ENCODE data around the gene IRF5.
"Not testable (repeated sequence)": the region's sequence is repeated elsewhere in the genome, so short reads cannot be mapped to it uniquely, and the experiment has no call there.

Gene IRF5

DNA sequence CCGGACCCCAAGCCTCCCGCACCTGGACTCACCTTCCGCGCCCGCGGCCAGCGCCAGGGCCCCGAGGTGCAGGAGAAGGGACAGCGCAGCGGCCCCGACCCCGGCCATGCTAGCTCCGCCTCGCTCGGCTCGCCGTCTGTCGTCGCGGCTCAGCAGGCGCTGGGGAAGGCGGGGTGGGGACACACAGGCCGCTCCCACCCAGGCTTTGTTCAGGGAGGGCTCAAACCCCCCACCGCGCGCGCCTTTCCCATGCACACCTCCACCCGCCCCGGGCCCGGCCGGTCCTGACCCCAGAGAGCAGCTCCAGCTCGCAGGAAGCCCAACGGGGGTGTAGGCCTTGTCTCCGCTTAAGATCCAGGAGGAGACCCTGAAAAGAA is 27.2 kb upstream of the IRF5 start, which contains the start of gene KCP:
Gene KCP (minus strand): TSS at position 141 of the 377 bp plus-strand sequence. CDS start 33 bp downstream, at position 108.
- Histone ChIP-seq H3K9me2 (replicated peaks; ENCODE audit: control insufficient read depth, low read length) (no peaks in the 10 kb centered on the region), H3K9me3 (ENCODE audit: control insufficient read depth, insufficient read depth, low read length) (no peaks in the 10 kb centered on the region), H3K27me3 (ENCODE audit: control insufficient read depth, low read length) (peaks cover 36% of the 10 kb centered on the region), H4K20me1 (ENCODE audit: control insufficient read depth, insufficient read depth, low read depth, low read length) (no peaks in the 10 kb centered on the region), H3K79me2 (ENCODE audit: control insufficient read depth, low read length) (no peaks in the 10 kb centered on the region), H3K4me1 (ENCODE audit: control insufficient read depth, low read length) (no peaks in the 10 kb centered on the region; the same call in 1 of the 2 replicates), H3K36me3 (ENCODE audit: control insufficient read depth, low read length) (no peaks in the 10 kb centered on the region), H3K4me3 (ENCODE audit: low read length) (no peak within 1 kb of the TSS), H3F3A (ENCODE audit: control insufficient read depth, insufficient read depth) (no peaks in the 10 kb centered on the region), H3K27ac (ENCODE audit: low read depth, low read length) (no peak within 1 kb of the TSS), H3K4me2 (ENCODE audit: low read length) (no peak within 1 kb of the TSS)
- TF ChIP-seq EZH2phosphoT487 (IDR thresholded peaks at IDR 0.05; ENCODE audit: borderline replicate concordance, low read length): no peak
- TF ChIP-seq, protein P1, sequence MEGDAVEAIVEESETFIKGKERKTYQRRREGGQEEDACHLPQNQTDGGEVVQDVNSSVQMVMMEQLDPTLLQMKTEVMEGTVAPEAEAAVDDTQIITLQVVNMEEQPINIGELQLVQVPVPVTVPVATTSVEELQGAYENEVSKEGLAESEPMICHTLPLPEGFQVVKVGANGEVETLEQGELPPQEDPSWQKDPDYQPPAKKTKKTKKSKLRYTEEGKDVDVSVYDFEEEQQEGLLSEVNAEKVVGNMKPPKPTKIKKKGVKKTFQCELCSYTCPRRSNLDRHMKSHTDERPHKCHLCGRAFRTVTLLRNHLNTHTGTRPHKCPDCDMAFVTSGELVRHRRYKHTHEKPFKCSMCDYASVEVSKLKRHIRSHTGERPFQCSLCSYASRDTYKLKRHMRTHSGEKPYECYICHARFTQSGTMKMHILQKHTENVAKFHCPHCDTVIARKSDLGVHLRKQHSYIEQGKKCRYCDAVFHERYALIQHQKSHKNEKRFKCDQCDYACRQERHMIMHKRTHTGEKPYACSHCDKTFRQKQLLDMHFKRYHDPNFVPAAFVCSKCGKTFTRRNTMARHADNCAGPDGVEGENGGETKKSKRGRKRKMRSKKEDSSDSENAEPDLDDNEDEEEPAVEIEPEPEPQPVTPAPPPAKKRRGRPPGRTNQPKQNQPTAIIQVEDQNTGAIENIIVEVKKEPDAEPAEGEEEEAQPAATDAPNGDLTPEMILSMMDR (IDR thresholded peaks at IDR 0.05; ENCODE audit: low read depth, low read length, poor library complexity, severe bottlenecking): no peak

DNA sequence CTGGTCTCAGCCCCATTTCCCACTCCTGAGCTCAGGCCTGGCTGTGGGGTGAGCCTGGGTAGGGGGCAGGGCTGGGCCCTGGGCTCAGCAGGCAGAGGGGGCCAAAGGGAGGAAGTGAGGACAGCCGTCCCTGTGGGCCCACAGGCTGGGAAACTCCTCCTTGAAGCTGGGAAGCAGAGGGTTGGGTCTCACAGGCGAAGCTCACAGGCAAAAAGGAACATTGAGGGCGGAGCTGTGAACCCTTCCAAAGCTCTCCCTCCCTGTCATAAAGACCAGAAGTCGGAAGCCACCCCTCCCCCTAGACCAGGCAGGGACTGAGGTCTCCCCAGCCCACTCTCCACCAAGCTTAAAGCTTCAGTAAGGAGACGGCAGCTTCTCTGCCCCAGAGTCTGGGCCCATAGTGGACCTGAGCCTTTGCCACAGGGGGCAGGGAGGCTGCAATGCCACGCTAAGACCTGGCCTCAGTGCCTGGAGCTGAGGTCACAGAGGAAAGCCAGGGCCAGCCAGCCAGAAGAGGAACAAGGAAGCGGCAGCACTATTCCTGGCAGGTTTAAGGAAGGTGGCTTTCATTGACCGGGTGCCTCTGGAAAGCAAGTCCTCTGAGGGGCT is 26.2 kb upstream of the IRF5 start:
- TF ChIP-seq, protein P1 (IDR thresholded peaks at IDR 0.05; ENCODE audit: low read depth, low read length, poor library complexity, severe bottlenecking): no peak
- no peak for TF ChIP-seq EZH2phosphoT487 (IDR thresholded peaks at IDR 0.05; ENCODE audit: borderline replicate concordance, low read length)
- Histone ChIP-seq H3K4me3 (ENCODE audit: low read length) (no peak overlapping the region), H3K4me1 (ENCODE audit: control insufficient read depth, low read length) (no peaks in the 10 kb centered on the region; the same call in 1 of the 2 replicates), H3K4me2 (ENCODE audit: low read length) (no peak overlapping the region), H4K20me1 (ENCODE audit: control insufficient read depth, insufficient read depth, low read depth, low read length) (no peaks in the 10 kb centered on the region), H3F3A (ENCODE audit: control insufficient read depth, insufficient read depth) (no peaks in the 10 kb centered on the region), H3K27ac (ENCODE audit: low read depth, low read length) (no peak overlapping the region), H3K79me2 (ENCODE audit: control insufficient read depth, low read length) (no peaks in the 10 kb centered on the region), H3K27me3 (ENCODE audit: control insufficient read depth, low read length) (peaks cover 44% of the 10 kb centered on the region), H3K9me3 (ENCODE audit: control insufficient read depth, insufficient read depth, low read length) (no peaks in the 10 kb centered on the region), H3K9me2 (replicated peaks; ENCODE audit: control insufficient read depth, low read length) (no peaks in the 10 kb centered on the region), H3K36me3 (ENCODE audit: control insufficient read depth, low read length) (no peaks in the 10 kb centered on the region)

DNA sequence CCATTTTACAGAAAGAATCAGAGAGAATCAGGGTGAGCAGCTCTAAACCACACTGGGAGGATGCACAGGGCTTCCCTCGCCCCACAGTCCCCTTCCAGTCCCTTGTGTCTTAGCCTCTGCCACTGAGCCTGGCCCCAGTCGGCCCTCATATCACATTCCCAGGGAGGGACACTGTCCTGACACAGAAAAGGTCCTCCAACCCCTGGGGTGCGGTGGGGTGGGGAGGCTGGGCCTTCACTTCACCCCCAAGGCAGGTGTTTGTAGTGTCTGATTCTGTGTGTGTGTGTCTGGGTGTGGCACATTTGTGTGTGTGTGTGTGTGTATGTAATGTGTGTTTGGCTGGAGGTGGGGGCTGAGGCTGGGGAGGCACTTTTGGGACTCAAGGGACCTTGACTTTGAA is 25.4 kb upstream of the IRF5 start:
- Histone ChIP-seq H3K79me2 (ENCODE audit: control insufficient read depth, low read length) (no peaks in the 10 kb centered on the region), H3K4me3 (ENCODE audit: low read length) (no peak overlapping the region), H3K27ac (ENCODE audit: low read depth, low read length) (no peak overlapping the region), H4K20me1 (ENCODE audit: control insufficient read depth, insufficient read depth, low read depth, low read length) (no peaks in the 10 kb centered on the region), H3K36me3 (ENCODE audit: control insufficient read depth, low read length) (no peaks in the 10 kb centered on the region), H3K4me2 (ENCODE audit: low read length) (no peak overlapping the region), H3F3A (ENCODE audit: control insufficient read depth, insufficient read depth) (no peaks in the 10 kb centered on the region), H3K27me3 (ENCODE audit: control insufficient read depth, low read length) (peaks cover 50% of the 10 kb centered on the region), H3K9me3 (ENCODE audit: control insufficient read depth, insufficient read depth, low read length) (no peaks in the 10 kb centered on the region), H3K4me1 (ENCODE audit: control insufficient read depth, low read length) (no peaks in the 10 kb centered on the region; the same call in 1 of the 2 replicates), H3K9me2 (replicated peaks; ENCODE audit: control insufficient read depth, low read length) (no peaks in the 10 kb centered on the region)
- no peak for TF ChIP-seq EZH2phosphoT487 (IDR thresholded peaks at IDR 0.05; ENCODE audit: borderline replicate concordance, low read length)

DNA sequence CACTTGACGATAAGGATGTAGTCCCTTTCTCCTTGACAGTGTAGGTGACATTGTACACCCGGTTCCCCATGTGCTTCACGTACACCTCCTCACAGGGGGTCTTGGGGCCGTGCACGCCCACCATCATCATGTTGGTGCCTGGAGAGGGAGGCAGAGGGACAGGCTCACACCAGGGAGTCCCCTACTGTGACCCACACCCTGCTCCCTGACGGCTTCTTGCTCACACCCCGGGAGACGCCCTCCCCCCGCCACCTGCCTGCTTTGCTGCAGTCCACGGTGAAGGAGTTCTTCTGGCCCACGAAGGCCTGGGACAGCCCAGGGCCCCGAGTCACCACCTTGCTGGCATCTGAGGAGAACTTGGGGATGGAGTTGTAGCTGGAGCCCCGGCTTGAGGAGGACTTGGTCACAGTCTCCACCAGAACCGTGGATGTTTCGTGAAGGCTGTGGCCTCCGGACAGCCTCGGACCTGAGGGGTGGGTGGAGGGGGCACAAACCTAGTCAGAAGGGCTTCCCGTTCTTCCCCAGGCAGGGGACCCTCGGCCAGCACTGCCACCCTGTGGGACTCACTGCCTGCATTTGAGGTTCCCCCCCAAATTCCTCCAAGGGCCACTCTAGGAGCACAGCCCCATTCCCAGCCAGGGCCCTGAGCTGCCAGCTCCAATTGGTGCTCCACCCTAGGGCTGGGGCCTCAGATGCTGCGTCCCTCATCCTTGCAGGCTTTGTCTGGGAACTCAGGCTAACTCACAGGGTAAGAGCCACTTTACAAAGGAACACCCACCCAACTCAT is 24.8 kb upstream of the IRF5 start:
- H3K4me3 ChIP-seq (ENCODE audit: low read length); H3K9me3 ChIP-seq (ENCODE audit: control insufficient read depth, insufficient read depth, low read length); H3K4me2 ChIP-seq (ENCODE audit: low read length); H4K20me1 ChIP-seq (ENCODE audit: control insufficient read depth, insufficient read depth, low read depth, low read length); H3K9me2 ChIP-seq (replicated peaks; ENCODE audit: control insufficient read depth, low read length); H3K79me2 ChIP-seq (ENCODE audit: control insufficient read depth, low read length); H3F3A ChIP-seq (ENCODE audit: control insufficient read depth, insufficient read depth); H3K4me1 ChIP-seq (ENCODE audit: control insufficient read depth, low read length); H3K36me3 ChIP-seq (ENCODE audit: control insufficient read depth, low read length); H3K27ac ChIP-seq (ENCODE audit: low read depth, low read length): not testable (repeated sequence)
- H3K27me3 ChIP-seq (ENCODE audit: control insufficient read depth, low read length): peaks cover 50% of the 10 kb centered on the region
